OCI-LY3 (cell line): ENCODE results near the gene RCHY1.

Source experiments
- CTCF ChIP-seq: fragments of 200-600, 300-600 bp; sonication (generic); IDR thresholded peaks from 2 replicates; pipeline ENCODE4 v1.5.1; 2014; ENCODE audit warnings: antibody characterized with exemption, low read length, low read depth
- EZH2phosphoT487 ChIP-seq: fragments of 200-600 bp; shearing (Covaris generic); IDR thresholded peaks from 2 replicates; pipeline ENCODE4 v1.6.1; 2018; ENCODE audit warnings: antibody characterized with exemption, mixed run types, low read depth

- no peak for TF ChIP-seq CTCF
- no peak for TF ChIP-seq EZH2phosphoT487
Measured at GRCh38 chr4:75542824-75543223, 28.6 kb upstream of the RCHY1 start.
